Measurements from ENCODE around the gene ABCA10. TPM values are rescaled to one million over a fixed set of nuclear protein-coding genes. Genes with fewer than 3 reads are reported as not detected.

Gene ABCA10
- total RNA-seq, 1 experiment from 2014 or later: 0.34 TPM

DNA sequence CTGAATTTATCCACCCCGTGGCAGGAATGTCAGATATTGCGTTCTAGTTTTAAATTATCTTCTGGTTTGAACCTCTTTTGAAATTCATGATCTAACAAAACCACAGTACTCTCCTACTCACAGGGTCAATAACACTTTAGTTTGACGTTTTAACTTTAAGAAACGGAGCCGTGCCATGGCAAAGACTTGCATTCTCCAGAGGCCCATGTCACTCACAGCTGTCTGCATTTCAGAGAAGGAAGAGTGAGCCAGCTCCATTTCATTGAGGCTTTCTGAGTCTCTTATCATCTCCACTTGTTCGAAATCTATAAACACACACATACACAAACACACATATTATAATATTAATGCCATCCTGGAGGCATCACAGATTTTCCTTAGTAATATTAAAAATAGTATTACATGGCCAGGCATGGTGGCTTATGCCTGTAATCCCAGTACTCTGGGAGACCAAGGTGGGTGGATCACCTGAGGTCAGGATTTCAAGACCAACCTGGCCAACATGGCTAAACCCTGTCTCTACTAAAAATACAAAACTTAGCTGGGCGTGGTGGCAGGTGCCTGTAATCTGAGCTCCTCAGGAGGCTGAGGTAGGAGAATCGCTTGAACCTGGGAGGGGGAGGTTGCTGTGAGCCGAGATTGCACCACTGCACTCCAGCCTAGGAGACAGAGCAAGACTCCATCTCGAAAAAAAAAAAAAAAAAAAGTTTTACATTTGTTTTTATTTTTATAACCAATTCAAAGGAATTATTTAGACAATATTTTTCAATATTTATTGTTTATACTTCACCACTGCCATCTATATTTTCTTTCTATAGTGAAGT is 122.5 kb downstream of the ABCA10 start:
- no peaks in the 10 kb centered on the region for H3K4me1 ChIP-seq (ENCODE audit: control insufficient read depth in 1 of 2, insufficient read depth in 2 of 2, low read length in 2 of 2)
- H3K4me3 ChIP-seq (replicated peaks in 1 of 2; ENCODE audit: low read depth in 1 of 2, low read length in 2 of 2): no peak overlapping the region
- BruUV-seq (replicated peaks): no TSS peak
- H4K20me1 ChIP-seq (ENCODE audit: insufficient read depth): no peaks in the 10 kb centered on the region
- intact Hi-C loops (cut with micrococcal nuclease): no loop called here
- DNase-seq (ENCODE audit: low read depth, low spot score) (no peak), ATAC-seq (no peak)
- H3K9ac ChIP-seq (ENCODE audit: low read length): no peak overlapping the region
- TF ChIP-seq FOSL1 (IDR thresholded peaks at IDR 0.05; ENCODE audit: low read depth) (no peak), POLR2AphosphoS5 (IDR thresholded peaks at IDR 0.05; ENCODE audit: low read depth, low read length) (no peak), JUND (IDR thresholded peaks at IDR 0.05) (no peak), ZNF274 (IDR thresholded peaks at IDR 0.05; ENCODE audit: low read depth, low read length) (no peak), YY1 (IDR thresholded peaks at IDR 0.05; ENCODE audit: extremely low read depth, insufficient replicate concordance, low read depth, low read length) (no peak), EZH2 (IDR thresholded peaks at IDR 0.05) (no peak), CBX3 (IDR thresholded peaks at IDR 0.05; ENCODE audit: low read depth) (no peak), SRF (IDR thresholded peaks at IDR 0.05; ENCODE audit: low read depth) (no peak), EGR1 (IDR thresholded peaks at IDR 0.05; ENCODE audit: low read depth) (no peak), SP1 (IDR thresholded peaks at IDR 0.05; ENCODE audit: low read depth) (no peak), EZH2phosphoT487 (IDR thresholded peaks at IDR 0.05; ENCODE audit: borderline replicate concordance) (no peak), CEBPB (IDR thresholded peaks at IDR 0.05; ENCODE audit: low read depth) (no peak), ELF1 (IDR thresholded peaks at IDR 0.05; ENCODE audit: borderline replicate concordance, low read depth) (no peak), SIN3A (IDR thresholded peaks at IDR 0.05; ENCODE audit: low read depth) (no peak), POLR2A (IDR thresholded peaks at IDR 0.05; ENCODE audit: borderline replicate concordance, extremely low read depth, insufficient read depth, insufficient read length) (no peak)
- TF ChIP-seq, protein P1, sequence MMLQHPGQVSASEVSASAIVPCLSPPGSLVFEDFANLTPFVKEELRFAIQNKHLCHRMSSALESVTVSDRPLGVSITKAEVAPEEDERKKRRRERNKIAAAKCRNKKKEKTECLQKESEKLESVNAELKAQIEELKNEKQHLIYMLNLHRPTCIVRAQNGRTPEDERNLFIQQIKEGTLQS (IDR thresholded peaks at IDR 0.05): no peak
- TF ChIP-seq, protein P2, sequence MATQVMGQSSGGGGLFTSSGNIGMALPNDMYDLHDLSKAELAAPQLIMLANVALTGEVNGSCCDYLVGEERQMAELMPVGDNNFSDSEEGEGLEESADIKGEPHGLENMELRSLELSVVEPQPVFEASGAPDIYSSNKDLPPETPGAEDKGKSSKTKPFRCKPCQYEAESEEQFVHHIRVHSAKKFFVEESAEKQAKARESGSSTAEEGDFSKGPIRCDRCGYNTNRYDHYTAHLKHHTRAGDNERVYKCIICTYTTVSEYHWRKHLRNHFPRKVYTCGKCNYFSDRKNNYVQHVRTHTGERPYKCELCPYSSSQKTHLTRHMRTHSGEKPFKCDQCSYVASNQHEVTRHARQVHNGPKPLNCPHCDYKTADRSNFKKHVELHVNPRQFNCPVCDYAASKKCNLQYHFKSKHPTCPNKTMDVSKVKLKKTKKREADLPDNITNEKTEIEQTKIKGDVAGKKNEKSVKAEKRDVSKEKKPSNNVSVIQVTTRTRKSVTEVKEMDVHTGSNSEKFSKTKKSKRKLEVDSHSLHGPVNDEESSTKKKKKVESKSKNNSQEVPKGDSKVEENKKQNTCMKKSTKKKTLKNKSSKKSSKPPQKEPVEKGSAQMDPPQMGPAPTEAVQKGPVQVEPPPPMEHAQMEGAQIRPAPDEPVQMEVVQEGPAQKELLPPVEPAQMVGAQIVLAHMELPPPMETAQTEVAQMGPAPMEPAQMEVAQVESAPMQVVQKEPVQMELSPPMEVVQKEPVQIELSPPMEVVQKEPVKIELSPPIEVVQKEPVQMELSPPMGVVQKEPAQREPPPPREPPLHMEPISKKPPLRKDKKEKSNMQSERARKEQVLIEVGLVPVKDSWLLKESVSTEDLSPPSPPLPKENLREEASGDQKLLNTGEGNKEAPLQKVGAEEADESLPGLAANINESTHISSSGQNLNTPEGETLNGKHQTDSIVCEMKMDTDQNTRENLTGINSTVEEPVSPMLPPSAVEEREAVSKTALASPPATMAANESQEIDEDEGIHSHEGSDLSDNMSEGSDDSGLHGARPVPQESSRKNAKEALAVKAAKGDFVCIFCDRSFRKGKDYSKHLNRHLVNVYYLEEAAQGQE (IDR thresholded peaks at IDR 0.05; ENCODE audit: low read depth): no peak
- TF ChIP-seq, protein P3, sequence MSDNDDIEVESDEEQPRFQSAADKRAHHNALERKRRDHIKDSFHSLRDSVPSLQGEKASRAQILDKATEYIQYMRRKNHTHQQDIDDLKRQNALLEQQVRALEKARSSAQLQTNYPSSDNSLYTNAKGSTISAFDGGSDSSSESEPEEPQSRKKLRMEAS (IDR thresholded peaks at IDR 0.05): no peak
- TF ChIP-seq, protein P4, sequence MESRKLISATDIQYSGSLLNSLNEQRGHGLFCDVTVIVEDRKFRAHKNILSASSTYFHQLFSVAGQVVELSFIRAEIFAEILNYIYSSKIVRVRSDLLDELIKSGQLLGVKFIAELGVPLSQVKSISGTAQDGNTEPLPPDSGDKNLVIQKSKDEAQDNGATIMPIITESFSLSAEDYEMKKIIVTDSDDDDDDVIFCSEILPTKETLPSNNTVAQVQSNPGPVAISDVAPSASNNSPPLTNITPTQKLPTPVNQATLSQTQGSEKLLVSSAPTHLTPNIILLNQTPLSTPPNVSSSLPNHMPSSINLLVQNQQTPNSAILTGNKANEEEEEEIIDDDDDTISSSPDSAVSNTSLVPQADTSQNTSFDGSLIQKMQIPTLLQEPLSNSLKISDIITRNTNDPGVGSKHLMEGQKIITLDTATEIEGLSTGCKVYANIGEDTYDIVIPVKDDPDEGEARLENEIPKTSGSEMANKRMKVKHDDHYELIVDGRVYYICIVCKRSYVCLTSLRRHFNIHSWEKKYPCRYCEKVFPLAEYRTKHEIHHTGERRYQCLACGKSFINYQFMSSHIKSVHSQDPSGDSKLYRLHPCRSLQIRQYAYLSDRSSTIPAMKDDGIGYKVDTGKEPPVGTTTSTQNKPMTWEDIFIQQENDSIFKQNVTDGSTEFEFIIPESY (IDR thresholded peaks at IDR 0.05; ENCODE audit: extremely low read depth, insufficient replicate concordance, low read length): no peak
- no peaks in the 10 kb centered on the region; the same call in 1 of the 2 replicates for H3K9me2 ChIP-seq (ENCODE audit: insufficient read depth)
- no peak overlapping the region for H3K27ac ChIP-seq (ENCODE audit: low read depth, low read length)
- no peaks in the 10 kb centered on the region for H3K27me3 ChIP-seq (ENCODE audit: insufficient read depth, low read length)
- CTCF ChIA-PET: no interaction called here
- H3K36me3 ChIP-seq (ENCODE audit: control insufficient read depth in 1 of 2, insufficient read depth in 2 of 2, low read length in 2 of 2): no peaks in the 10 kb centered on the region
- POLR2A ChIA-PET: no interaction called here
- H2AFZ ChIP-seq (ENCODE audit: low read depth, low read length, poor library complexity, severe bottlenecking): no peak overlapping the region
- no peaks in the 10 kb centered on the region for H3K79me2 ChIP-seq (ENCODE audit: insufficient read depth, low read length)
- no peaks in the 10 kb centered on the region for H3K9me3 ChIP-seq (ENCODE audit: control insufficient read depth in 1 of 2, insufficient read depth in 1 of 2, low read depth in 1 of 2, low read length in 2 of 2)
- H3K4me2 ChIP-seq (ENCODE audit: low read length): no peak overlapping the region
- RAD21 ChIA-PET (ENCODE audit: low non-redundant PET in 1 of 2, low total read pairs in 2 of 2, uncharacterized antibody in 2 of 2, unreplicated experiment in 2 of 2): no interaction called here
